Measurements from ENCODE around the gene XIRP2.

XIRP2 gene

DNA sequence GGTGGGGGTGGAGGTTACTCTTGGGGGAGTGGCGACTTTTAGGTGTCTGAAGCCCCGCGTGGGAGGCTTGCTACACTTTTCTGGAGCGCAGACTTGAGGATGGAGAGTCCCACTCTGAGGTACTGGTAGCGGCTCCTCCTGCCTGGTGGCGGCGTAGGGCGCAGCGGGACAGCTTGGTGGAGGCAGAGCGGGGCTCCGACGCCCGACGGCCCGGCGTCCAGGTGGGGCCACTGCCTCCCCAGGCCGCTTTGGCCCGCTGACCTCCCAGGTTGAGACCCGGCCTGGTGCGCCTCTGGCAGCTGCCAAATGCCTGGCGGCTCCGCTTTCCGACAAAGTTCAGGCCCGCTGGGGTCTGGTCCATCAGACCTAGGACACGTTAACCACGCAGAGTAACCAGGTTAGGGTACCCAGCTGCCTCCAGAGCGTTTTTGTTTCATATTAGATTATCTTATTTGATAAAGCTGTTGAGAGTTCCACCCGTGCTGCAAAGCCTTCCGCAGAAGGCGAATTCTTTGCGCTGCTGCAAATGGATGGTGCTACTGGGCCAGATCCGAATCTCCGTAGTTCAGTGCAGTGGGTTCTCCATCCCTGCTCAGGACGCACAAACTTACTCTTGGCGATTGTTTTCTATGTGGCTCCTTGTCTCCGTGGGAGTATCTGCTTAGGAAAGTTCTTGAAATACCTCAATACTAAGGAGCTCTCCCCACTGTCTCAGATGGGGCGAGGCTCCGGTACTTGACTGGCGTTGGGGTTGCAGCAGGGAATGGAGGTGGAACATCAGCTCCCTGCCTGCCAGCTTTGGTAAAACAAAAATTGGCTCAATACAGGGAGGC is 405.9 kb downstream of the XIRP2 start:
- DNase-seq (ENCODE audit: low spot score) = peak; percentile 4

DNA sequence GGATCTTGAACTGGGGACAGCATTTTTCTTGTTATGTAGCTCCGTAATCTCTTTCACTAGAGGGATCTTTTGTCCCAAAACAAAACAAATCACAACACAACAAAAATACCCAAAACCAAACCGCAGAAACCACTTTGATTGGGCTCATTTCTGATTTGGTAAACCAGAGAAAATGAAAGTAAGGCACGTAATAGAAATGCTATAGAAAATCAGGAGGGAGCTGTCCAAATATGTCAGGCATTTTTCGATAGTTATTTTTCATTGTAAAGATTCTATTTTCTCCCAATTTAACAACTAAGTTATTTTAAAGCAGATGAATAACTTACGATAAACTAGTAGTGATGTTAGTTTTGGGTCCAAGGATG is 406.5 kb downstream of the XIRP2 start:
- DNase-seq (ENCODE audit: low spot score) = peak; percentile 1

DNA sequence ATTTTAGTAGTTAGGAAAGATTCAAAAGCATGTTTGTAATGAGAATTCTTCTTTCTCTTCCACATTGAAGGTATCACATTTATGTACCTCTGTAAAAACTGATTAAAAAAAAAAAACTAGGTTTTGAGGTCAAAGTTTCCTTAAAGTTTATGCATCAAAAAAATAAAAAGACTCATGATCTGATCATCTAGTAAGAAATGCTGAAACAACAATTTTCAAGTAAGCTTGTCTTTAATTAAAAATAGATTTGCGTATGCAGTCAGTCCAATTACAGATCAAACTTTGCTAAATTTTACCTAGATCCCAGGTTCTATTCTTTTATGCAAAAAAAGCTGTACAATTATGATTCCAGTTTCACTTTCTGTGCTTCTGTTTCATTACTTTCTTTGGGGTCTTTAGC is 409.0 kb downstream of the XIRP2 start:
- no peak for DNase-seq (ENCODE audit: low spot score)

DNA sequence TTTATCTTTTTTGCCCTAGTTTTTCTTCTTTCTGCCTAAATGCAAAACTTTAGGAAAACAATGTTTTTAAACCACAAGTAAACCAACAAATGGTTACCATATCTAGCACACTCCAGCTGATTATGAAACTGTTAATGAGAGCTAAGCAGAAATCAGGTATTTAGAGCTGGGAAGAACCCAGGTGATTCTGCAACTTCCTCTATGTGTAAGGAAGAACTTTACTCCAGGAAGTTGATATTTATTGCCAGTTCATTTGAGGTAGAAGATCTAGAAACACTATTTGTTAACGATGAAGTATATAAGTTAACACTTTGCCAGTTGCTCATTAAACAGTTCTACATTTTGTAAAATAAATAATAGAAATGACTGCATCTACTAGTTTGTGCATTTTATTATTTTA is 409.7 kb downstream of the XIRP2 start:
- DNase-seq (ENCODE audit: low spot score) = no peak

Measured in kidney capillary endothelial cell (primary cell).